Measurements from ENCODE around the gene PPP1CA. TPM values are rescaled to one million over a fixed set of nuclear protein-coding genes. Genes with fewer than 3 reads are reported as not detected.
"Not testable (repeated sequence)": the region's sequence is repeated elsewhere in the genome, so short reads cannot be mapped to it uniquely, and the experiment has no call there.

The PPP1CA gene
- total RNA-seq, 1 donor from 2014 or later: 69.3 TPM

- FAIRE-seq: no peak
- no peak for DNase-seq (ENCODE audit: low spot score in 2 of 2)
These were observed 33.5 kb upstream of the PPP1CA start for GRCh38 chr11:67435031-67435726.

GRCh38 chr11:67434395-67434881 is 32.8 kb upstream of the PPP1CA start:
- FAIRE-seq: no peak

GRCh38 chr11:67433536-67434394 is 32.1 kb upstream of the PPP1CA start:
- DNase-seq (ENCODE audit: low spot score in 2 of 2) (no peak), FAIRE-seq (no peak)

More at GRCh38 chr11:67434395-67434881, 32.8 kb upstream of the PPP1CA start:
- no peak for DNase-seq (ENCODE audit: low spot score in 2 of 2)

- FAIRE-seq: no peak
These were observed 31.1 kb upstream of the PPP1CA start for GRCh38 chr11:67432655-67433349.

GRCh38 chr11:67431346-67432249 is 29.9 kb upstream of the PPP1CA start:
- FAIRE-seq (no peak), DNase-seq (ENCODE audit: low spot score in 2 of 2) (no peak)

More at GRCh38 chr11:67432655-67433349, 31.1 kb upstream of the PPP1CA start:
- DNase-seq (ENCODE audit: low spot score in 2 of 2): no peak

- DNase-seq (ENCODE audit: low spot score in 2 of 2): no peak
- no peak for FAIRE-seq
These were observed 28.1 kb upstream of the PPP1CA start for GRCh38 chr11:67429722-67430121.

GRCh38 chr11:67429038-67429668 is 27.5 kb upstream of the PPP1CA start:
- DNase-seq (ENCODE audit: low spot score in 2 of 2): no peak

GRCh38 chr11:67428052-67429001 is 26.7 kb upstream of the PPP1CA start, which contains the start of gene RPS6KB2:
Gene RPS6KB2, plus strand, starts transcription at chr11:67428494. Its CDS starts 52 bp downstream, at chr11:67428546.
- DNase-seq (ENCODE audit: low spot score in 2 of 2) (peak; percentile 100), FAIRE-seq (no peak)

More at GRCh38 chr11:67429038-67429668, 27.5 kb upstream of the PPP1CA start:
- no peak for FAIRE-seq

- not testable (repeated sequence) for FAIRE-seq; DNase-seq (ENCODE audit: low spot score in 2 of 2)
These were observed 25.8 kb upstream of the PPP1CA start for GRCh38 chr11:67427364-67427859.

GRCh38 chr11:67423891-67424613 is 22.4 kb upstream of the PPP1CA start:
- FAIRE-seq (no peak), DNase-seq (ENCODE audit: low spot score in 2 of 2) (no peak)

- DNase-seq (ENCODE audit: low spot score in 2 of 2) (no peak), FAIRE-seq (no peak)
These were observed 21.8 kb upstream of the PPP1CA start for GRCh38 chr11:67423466-67423865.

- FAIRE-seq: no peak
These were observed 21.2 kb upstream of the PPP1CA start for GRCh38 chr11:67422891-67423290.

GRCh38 chr11:67421430-67422031 is 19.9 kb upstream of the PPP1CA start:
- FAIRE-seq (no peak), DNase-seq (ENCODE audit: low spot score in 2 of 2) (no peak)

More at GRCh38 chr11:67422891-67423290, 21.2 kb upstream of the PPP1CA start:
- DNase-seq (ENCODE audit: low spot score in 2 of 2): no peak

GRCh38 chr11:67420646-67421429 is 19.2 kb upstream of the PPP1CA start:
- DNase-seq (ENCODE audit: low spot score in 2 of 2) (peak; percentile 95 to 100), FAIRE-seq (no peak)

- FAIRE-seq (no peak), DNase-seq (ENCODE audit: low spot score in 2 of 2) (no peak)
These were observed 18.5 kb upstream of the PPP1CA start for GRCh38 chr11:67420147-67420645.
